Left kidney (tissue), 2 donors: ENCODE data around the gene DUS1L. TPM values are rescaled to one million over a fixed set of nuclear protein-coding genes. Genes with fewer than 3 reads are reported as not detected.

Source experiments
- DNase-seq: peaks from one replicate; pipeline ENCODE4 v3.0.0-alpha.2; 2013
- polyA plus RNA-seq: library from polyadenylated mRNA; unstranded; fragments of 120-200 nt; gene quantifications from one replicate; pipeline ENCODE4 v1.2.1, GENCODE V29; 2013; ENCODE audit not compliant: insufficient read length

DUS1L gene
- polyA plus RNA-seq, 1 donor, result 74.1 TPM

DNA sequence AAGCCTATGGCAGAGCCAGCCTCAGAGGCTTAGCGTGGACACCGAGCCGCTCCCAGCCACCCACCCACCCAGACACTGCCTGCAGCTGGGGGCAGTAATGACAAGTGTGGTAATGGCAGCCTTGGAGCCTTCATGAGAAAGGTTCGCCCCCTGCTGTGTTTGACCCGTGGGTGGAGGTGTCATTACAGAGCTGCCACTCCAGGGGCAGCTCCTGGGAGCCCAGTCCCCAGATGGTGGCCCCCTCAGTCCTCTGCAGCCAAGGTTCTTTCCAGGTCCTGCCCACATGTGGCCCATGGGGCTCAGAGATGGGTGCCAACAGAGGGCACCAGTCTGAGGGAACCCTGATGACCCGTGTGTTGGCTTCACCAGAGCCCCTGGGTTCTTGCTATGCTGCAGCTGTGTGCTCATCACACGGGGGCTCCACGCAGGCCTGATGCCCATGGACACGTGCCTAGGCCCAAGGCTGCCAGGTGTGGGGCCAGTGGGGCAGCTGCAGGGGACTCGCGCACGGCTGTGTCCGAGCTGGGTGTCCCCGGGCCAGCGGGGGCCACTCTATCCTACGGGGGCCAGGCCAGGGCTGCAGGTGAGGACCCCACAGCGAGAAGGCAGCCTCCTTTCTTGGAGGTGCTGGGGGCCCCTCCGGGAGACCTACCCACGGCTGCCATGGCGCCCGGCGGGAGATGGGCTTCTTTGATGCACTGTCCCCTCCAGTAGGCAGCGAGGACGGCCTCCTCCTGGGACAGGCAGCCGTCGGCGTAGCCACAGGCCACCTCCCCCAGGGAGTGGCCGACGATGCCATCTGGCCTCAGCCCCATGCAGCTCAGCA is 24.3 kb upstream of the DUS1L start:
- DNase-seq, result no peak

DNA sequence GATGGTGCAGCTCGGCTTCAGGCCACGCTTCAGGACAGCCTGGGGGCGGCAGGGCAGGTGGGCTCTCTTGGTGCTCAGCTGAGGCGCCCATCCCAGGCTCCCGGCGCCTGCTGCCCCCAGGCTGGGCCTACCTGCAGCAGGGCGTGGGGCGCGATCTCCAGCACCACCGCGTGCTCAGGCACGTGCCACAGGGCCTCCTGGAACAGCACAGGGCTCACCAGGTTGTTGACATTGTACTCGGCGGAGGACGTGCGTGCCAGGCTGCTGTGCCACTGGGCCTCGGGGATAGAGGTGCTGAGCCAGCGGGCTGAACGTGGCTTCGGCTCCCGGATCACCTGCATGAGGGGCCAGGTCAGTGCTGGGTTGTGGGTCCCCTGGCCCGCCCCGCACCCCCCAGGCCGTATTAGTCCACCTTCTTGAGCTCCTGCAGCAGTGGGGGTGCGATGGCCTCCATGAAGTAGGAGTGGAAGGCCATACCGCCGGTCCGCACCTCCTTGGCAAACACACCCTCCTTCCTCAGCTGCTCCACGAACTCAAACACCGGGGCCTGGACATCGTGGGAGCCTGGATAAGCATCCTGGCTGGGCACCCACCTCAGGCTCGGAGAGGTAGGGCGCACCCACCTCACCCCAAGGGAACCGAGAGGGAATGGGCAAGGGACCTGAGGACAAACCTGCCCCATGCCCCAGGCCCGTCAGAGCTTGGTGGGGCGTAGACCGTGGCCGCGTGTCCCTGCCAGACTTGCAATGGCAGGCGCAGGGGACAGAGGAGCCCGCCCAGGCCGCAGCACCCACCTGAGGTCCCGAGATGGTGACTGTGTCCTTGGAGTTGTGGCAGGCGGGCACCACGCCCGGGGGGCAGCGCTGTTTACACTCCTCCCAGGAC is 23.5 kb upstream of the DUS1L start:
- no peak for DNase-seq

GRCh38 chr17:82087961-82088837 is 22.6 kb upstream of the DUS1L start:
- DNase-seq, result no peak

GRCh38 chr17:82086941-82087906 is 21.6 kb upstream of the DUS1L start:
- DNase-seq, result no peak

GRCh38 chr17:82085931-82086764 is 20.5 kb upstream of the DUS1L start:
- DNase-seq, result no peak

DNA sequence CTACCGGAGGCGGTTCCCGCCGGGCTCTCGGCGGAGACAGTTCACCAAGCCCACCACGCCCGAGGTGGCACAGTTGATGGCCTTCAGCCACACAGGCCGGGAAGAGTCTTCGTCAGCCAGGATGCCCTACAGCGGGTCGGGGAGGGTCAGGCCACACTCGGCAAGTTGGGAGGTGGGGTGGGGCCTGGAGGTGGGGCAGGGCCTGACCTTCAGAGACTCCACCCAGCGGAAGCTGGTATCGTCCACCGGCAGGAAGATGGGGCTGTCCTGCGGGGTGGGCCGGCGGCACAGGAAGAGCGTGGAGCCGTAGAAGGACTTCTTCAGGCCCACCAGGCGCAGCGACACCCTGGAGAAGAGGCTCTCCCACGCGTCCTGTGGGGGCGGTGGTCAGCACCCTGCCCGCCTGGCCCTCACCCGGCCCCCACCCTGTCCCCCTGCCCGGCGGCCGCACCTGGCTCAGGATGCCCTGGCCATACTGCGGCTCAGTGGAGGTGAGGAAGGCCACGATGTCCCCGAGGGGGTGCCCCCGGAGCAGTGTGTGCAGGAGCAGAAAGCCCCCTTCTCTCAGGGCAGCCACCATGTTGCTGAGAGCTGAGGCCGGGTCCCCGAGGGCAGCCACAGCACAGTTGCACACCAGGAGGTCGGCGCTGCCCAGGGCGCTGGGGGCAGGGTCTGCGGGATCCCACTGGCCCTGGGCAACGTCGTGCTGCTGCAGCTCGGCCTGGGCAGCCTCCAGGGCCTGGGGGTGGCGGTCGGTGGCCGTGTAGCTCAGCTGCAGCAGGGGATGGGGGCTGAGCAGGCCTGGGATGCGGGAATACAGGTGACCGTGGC is 19.6 kb upstream of the DUS1L start:
- no peak for DNase-seq

GRCh38 chr17:82084373-82085030 is 18.9 kb upstream of the DUS1L start:
- no peak for DNase-seq

GRCh38 chr17:82083533-82084359 is 18.1 kb upstream of the DUS1L start:
- no peak for DNase-seq

DNA sequence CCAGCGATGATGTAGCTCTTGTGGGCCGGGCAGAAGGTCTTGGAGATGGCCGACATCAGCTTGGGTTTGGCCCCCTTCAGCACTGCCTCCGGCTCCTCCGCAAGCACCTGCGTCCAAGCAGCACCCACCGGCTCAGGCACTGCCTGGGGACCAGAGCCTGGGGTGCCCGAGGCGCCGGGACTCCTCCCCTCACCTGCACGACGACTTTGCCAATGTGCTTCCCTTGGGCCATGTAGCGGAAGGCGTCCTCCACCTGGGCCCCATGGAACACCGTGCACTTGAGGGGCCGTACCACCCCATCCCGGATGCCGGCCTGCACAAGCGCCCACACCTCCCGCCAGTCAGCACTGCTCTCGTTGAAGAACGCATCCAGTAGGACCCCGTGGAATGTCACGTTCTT is 17.4 kb upstream of the DUS1L start:
- no peak for DNase-seq

DNA sequence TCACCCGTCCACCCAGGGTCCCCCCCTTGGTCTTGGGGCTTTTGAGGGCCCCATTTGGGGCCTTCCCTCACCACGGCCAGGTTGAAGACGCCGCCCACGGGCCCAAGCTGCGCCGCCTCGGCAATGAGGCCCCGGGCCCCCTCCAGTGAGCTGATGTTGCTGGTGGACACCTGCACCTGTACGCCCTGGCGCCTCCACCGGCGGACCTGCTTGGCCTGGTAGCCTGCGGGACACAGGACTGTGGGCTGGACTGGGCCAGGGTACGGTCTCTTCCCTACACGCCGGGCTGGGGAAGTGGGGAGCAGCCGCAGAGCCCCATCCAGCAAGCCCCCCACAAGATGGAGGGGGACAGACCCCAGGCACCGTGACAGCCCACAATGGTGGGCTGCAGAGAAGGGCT is 16.9 kb upstream of the DUS1L start:
- no peak for DNase-seq

GRCh38 chr17:82081966-82082365 is 16.4 kb upstream of the DUS1L start:
- no peak for DNase-seq

DNA sequence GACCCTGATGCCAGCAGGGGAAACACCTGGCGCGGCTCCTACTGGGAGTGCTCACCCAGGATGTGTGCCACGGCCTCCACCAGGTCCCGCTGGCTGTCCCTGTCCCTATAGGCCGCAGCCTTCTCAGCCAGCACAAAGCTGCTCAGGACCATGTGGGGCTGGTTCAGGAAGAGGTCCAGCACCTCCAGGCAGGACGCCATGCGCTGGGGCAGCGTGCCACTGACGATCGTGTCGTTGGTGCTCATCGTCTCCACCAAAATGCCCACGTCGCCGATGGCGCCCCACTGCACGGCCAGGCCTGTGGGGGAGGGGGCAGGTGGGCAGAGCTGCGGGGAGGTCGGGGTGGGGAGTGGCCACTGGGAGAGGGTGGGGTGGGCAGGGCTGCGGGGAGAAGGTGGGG is 15.9 kb upstream of the DUS1L start:
- no peak for DNase-seq

- no peak for DNase-seq
Observed at GRCh38 chr17:82080789-82081464, 15.3 kb upstream of the DUS1L start.

GRCh38 chr17:82080048-82080788 is 14.6 kb upstream of the DUS1L start:
- no peak for DNase-seq

DNA sequence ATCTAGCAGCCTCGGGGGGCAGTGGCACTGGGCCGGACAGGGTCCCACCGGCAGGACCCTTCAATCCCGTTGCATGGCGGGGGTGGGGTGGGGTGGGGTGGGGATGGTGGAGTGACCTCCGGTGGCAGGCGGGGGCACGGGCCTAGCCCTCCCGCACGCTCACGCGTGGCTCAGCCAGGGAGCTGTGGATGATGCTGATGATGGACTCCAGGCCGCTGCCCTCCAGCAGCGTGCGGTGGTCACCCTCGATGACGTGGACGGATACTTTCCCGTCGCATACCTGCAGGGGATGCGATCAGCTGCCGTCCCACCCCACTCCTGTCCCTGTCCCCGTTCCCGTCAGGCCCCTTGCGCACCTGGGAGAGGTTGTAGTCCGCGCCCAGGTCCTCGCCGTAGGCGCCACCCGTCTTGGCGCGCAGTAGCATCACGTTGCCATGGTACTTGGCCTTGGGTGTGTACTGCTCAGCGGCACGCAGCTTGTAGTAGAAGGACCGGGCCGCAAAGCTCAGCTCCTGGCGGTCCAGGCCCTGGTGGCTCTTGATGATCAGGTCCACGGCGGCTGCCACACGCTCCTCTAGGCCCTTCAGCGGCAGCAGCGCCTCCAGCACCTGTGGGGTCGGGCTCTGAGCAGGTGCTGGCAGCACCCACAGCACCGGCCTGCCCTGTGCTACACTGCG is 13.5 kb upstream of the DUS1L start:
- DNase-seq, result no peak

GRCh38 chr17:82078433-82078832 is 12.8 kb upstream of the DUS1L start:
- no peak for DNase-seq
